ENCODE data around the gene CDKN2B-AS1.

CDKN2B-AS1 gene

DNA sequence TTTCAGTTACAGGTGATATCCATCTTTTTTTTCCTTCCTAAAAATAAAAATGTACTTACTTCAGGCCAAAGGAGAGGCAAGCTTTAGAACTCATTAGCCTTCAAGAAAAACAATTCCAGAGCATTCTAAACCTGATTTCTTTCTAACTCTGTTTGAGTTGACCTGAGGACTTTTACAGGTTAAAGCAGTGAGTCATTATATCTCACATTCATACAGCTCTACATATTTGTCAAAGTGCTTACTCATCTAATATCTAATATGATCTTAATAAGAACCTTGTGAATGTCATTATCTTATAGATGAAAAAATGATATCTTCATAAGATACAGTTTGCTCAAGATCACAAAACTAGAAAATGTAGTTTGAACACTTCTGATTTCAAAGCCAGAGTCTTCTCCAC, 163.7 kb downstream of the CDKN2B-AS1 start:
- no peak for TF ChIP-seq EZH2phosphoT487 (conservative IDR thresholded peaks at IDR 0.05; ENCODE audit: low read length)
- TF ChIP-seq, protein P1, sequence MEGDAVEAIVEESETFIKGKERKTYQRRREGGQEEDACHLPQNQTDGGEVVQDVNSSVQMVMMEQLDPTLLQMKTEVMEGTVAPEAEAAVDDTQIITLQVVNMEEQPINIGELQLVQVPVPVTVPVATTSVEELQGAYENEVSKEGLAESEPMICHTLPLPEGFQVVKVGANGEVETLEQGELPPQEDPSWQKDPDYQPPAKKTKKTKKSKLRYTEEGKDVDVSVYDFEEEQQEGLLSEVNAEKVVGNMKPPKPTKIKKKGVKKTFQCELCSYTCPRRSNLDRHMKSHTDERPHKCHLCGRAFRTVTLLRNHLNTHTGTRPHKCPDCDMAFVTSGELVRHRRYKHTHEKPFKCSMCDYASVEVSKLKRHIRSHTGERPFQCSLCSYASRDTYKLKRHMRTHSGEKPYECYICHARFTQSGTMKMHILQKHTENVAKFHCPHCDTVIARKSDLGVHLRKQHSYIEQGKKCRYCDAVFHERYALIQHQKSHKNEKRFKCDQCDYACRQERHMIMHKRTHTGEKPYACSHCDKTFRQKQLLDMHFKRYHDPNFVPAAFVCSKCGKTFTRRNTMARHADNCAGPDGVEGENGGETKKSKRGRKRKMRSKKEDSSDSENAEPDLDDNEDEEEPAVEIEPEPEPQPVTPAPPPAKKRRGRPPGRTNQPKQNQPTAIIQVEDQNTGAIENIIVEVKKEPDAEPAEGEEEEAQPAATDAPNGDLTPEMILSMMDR (IDR thresholded peaks at IDR 0.05; ENCODE audit: insufficient read depth, low read length, poor library complexity, severe bottlenecking): no peak
- Histone ChIP-seq H3K4me3 (ENCODE audit: insufficient read depth, low read length, poor library complexity, severe bottlenecking) (no peak overlapping the region), H3F3A (ENCODE audit: insufficient read depth) (no peaks in the 10 kb centered on the region), H3K79me2 (ENCODE audit: insufficient read depth, low read length) (no peaks in the 10 kb centered on the region), H3K9me2 (replicated peaks; ENCODE audit: insufficient read depth, low read length) (no peaks in the 10 kb centered on the region), H3K27ac (ENCODE audit: low read depth, low read length) (no peak overlapping the region), H3K36me3 (ENCODE audit: low read length) (no peaks in the 10 kb centered on the region), H3K9ac (ENCODE audit: low read length) (no peak overlapping the region), H3K9me3 (ENCODE audit: insufficient read depth, low read length) (no peaks in the 10 kb centered on the region), H3K4me2 (ENCODE audit: low read depth, low read length, poor library complexity, severe bottlenecking) (no peak overlapping the region), H4K20me1 (ENCODE audit: low read depth, low read length) (no peaks in the 10 kb centered on the region), H3K27me3 (ENCODE audit: low read length) (no peaks in the 10 kb centered on the region), H2AFZ (ENCODE audit: low read depth, low read length, severe bottlenecking) (no peak overlapping the region)

DNA sequence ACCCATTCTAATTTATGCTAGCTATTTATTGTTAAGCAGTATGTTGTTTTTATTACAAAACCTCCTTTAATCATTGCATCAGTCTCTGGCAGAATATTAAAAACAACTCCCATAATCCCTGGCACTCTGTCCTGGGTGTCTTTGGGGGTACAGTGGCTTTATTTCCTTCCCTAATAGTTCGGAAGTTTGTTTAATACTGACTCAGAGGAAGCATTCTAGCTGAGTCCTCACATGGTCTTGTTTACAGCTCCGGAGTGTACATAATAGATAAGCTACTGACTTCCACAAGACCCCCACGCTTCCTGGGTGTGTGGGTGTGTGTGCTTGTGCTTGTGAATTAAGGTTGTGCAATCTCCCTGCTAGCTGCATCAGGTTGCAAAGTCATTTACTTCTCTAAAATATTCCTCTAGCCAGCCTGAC, 164.3 kb downstream of the CDKN2B-AS1 start:
- no peaks in the 10 kb centered on the region for H3K36me3 ChIP-seq (ENCODE audit: low read length)
- no peak overlapping the region for H3K9ac ChIP-seq (ENCODE audit: low read length)
- H2AFZ ChIP-seq (ENCODE audit: low read depth, low read length, severe bottlenecking): no peak overlapping the region
- TF ChIP-seq, protein P1 (IDR thresholded peaks at IDR 0.05; ENCODE audit: insufficient read depth, low read length, poor library complexity, severe bottlenecking): no peak
- no peak for TF ChIP-seq EZH2phosphoT487 (conservative IDR thresholded peaks at IDR 0.05; ENCODE audit: low read length)
- H3K4me3 ChIP-seq (ENCODE audit: insufficient read depth, low read length, poor library complexity, severe bottlenecking): no peak overlapping the region
- H3K9me3 ChIP-seq (ENCODE audit: insufficient read depth, low read length): no peaks in the 10 kb centered on the region
- H3F3A ChIP-seq (ENCODE audit: insufficient read depth): no peaks in the 10 kb centered on the region
- H3K9me2 ChIP-seq (replicated peaks; ENCODE audit: insufficient read depth, low read length): no peaks in the 10 kb centered on the region
- no peak overlapping the region for H3K27ac ChIP-seq (ENCODE audit: low read depth, low read length)
- no peaks in the 10 kb centered on the region for H4K20me1 ChIP-seq (ENCODE audit: low read depth, low read length)
- no peak overlapping the region for H3K4me2 ChIP-seq (ENCODE audit: low read depth, low read length, poor library complexity, severe bottlenecking)
- no peaks in the 10 kb centered on the region for H3K79me2 ChIP-seq (ENCODE audit: insufficient read depth, low read length)
- no peaks in the 10 kb centered on the region for H3K27me3 ChIP-seq (ENCODE audit: low read length)

GRCh38 chr9:22159586-22159985, 165.0 kb downstream of the CDKN2B-AS1 start:
- no peaks in the 10 kb centered on the region for H3K27me3 ChIP-seq (ENCODE audit: low read length)
- no peaks in the 10 kb centered on the region for H4K20me1 ChIP-seq (ENCODE audit: low read depth, low read length)
- TF ChIP-seq EZH2phosphoT487 (conservative IDR thresholded peaks at IDR 0.05; ENCODE audit: low read length): no peak
- no peak overlapping the region for H3K9ac ChIP-seq (ENCODE audit: low read length)
- H3K4me2 ChIP-seq (ENCODE audit: low read depth, low read length, poor library complexity, severe bottlenecking): no peak overlapping the region
- H3K36me3 ChIP-seq (ENCODE audit: low read length): no peaks in the 10 kb centered on the region
- H2AFZ ChIP-seq (ENCODE audit: low read depth, low read length, severe bottlenecking): no peak overlapping the region
- no peaks in the 10 kb centered on the region for H3K9me2 ChIP-seq (replicated peaks; ENCODE audit: insufficient read depth, low read length)
- no peaks in the 10 kb centered on the region for H3F3A ChIP-seq (ENCODE audit: insufficient read depth)
- no peak overlapping the region for H3K27ac ChIP-seq (ENCODE audit: low read depth, low read length)
- H3K9me3 ChIP-seq (ENCODE audit: insufficient read depth, low read length): no peaks in the 10 kb centered on the region
- H3K4me3 ChIP-seq (ENCODE audit: insufficient read depth, low read length, poor library complexity, severe bottlenecking): no peak overlapping the region
- H3K79me2 ChIP-seq (ENCODE audit: insufficient read depth, low read length): no peaks in the 10 kb centered on the region

DNA sequence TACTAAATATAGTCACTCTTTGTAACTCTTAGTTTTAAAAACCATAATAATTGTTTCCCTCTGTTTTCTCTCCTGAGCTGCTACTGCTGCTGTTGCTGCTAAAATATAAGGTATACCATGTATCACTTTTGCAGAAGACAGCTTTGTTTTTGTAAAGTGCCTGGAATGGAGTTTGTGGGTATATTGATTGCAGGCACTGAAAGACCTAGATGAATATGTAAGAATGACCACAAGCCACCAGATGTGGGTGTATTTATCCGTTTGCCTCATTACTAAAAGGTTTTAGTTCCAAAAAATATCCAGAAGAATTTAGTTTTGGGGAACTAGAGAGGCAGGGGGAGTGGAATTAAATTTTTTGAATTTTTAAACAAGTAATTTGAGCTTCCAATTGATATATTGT, 165.6 kb downstream of the CDKN2B-AS1 start:
- TF ChIP-seq EZH2phosphoT487 (conservative IDR thresholded peaks at IDR 0.05; ENCODE audit: low read length): no peak
- TF ChIP-seq, protein P1 (IDR thresholded peaks at IDR 0.05; ENCODE audit: insufficient read depth, low read length, poor library complexity, severe bottlenecking): no peak
- H3K4me3 ChIP-seq (ENCODE audit: insufficient read depth, low read length, poor library complexity, severe bottlenecking): no peak overlapping the region
- no peaks in the 10 kb centered on the region for H3K9me2 ChIP-seq (replicated peaks; ENCODE audit: insufficient read depth, low read length)
- H2AFZ ChIP-seq (ENCODE audit: low read depth, low read length, severe bottlenecking): no peak overlapping the region
- no peak overlapping the region for H3K4me2 ChIP-seq (ENCODE audit: low read depth, low read length, poor library complexity, severe bottlenecking)
- no peak overlapping the region for H3K9ac ChIP-seq (ENCODE audit: low read length)
- no peaks in the 10 kb centered on the region for H4K20me1 ChIP-seq (ENCODE audit: low read depth, low read length)
- no peaks in the 10 kb centered on the region for H3K36me3 ChIP-seq (ENCODE audit: low read length)
- H3F3A ChIP-seq (ENCODE audit: insufficient read depth): no peaks in the 10 kb centered on the region
- H3K27me3 ChIP-seq (ENCODE audit: low read length): no peaks in the 10 kb centered on the region
- H3K27ac ChIP-seq (ENCODE audit: low read depth, low read length): no peak overlapping the region
- H3K9me3 ChIP-seq (ENCODE audit: insufficient read depth, low read length): no peaks in the 10 kb centered on the region
- H3K79me2 ChIP-seq (ENCODE audit: insufficient read depth, low read length): no peaks in the 10 kb centered on the region

All from SU-DHL-6 (cell line).